GM12891 (cell line): ENCODE data around the gene FAM174C.

Experiments
- PAX5 ChIP-seq: IDR thresholded peaks from 2 replicates; pipeline ENCODE4 v1.6.1; 2011; ENCODE audit warnings: low read length, moderate library complexity, mild to moderate bottlenecking; ENCODE audit not compliant: insufficient read depth, severe bottlenecking
- POLR2A ChIP-seq: IDR thresholded peaks from 2 replicates; pipeline ENCODE4 v1.6.1; 2011; ENCODE audit warnings: low read depth, low read length, control low read depth
- POLR2AphosphoS5 ChIP-seq: IDR thresholded peaks from 2 replicates; pipeline ENCODE4 v1.6.1; 2011; ENCODE audit warnings: low read depth, low read length, control low read depth
- POU2F2 ChIP-seq: IDR thresholded peaks from 2 replicates; pipeline ENCODE4 v1.6.1; 2011; ENCODE audit warnings: low read depth, mild to moderate bottlenecking, control low read depth, low read length, moderate library complexity
- SPI1 ChIP-seq: IDR thresholded peaks from 2 replicates; pipeline ENCODE4 v1.6.1; 2011; ENCODE audit warnings: low read depth, low read length, control low read depth
- TAF1 ChIP-seq: IDR thresholded peaks from 2 replicates; pipeline ENCODE4 v1.6.1; 2011; ENCODE audit warnings: low read depth, low read length, control low read depth

DNA sequence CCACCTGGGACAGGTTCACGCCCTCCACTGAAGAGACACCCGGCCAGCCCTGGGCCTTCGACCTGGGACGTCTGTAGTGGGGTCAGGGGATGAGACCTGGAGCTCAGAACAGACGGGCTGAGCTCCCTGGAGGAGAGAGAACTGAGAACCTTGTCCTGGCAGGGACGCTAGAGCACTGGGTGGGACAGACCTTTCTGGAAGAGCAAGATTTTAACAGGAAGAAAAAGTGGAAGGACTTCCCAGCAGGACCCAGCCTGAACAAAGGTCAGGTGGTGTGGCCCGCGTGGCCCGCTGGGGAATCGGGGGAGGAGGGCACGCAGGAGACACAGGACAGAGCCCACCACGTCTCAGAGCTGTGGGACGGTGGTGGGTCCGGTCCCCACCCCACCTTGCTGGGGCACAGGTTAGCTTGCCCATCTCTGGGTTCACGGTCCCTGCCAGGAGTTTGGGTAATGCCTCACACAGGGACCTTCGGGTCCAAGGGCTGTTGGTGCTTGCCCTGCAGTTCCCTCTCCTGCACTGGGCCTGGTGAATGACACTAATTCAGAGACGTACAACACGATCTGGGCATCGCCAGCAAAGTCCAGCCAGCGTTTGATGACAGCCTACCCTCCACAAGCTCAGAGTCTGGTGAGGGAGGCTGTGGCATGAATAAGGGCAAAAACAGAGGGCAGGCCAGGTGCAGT, 9.1 kb downstream of the FAM174C start:
- TF ChIP-seq POLR2AphosphoS5: no peak
- no peak for TF ChIP-seq POLR2A
- no peak for TF ChIP-seq TAF1
- TF ChIP-seq SPI1: no peak
- TF ChIP-seq POU2F2: no peak
- no peak for TF ChIP-seq PAX5
